Measurements from ENCODE around the gene TAF8. TPM values are rescaled to one million over a fixed set of nuclear protein-coding genes. Genes with fewer than 3 reads are reported as not detected.

TAF8 gene
- total RNA-seq, 1 experiment from 2014 or later: 17.9 TPM

GRCh38 chr6:42084889-42085288 is 34.6 kb downstream of the TAF8 start:
- no peak for DNase-seq (ENCODE audit: low read depth, low spot score)
- in situ Hi-C loops (cut with HindIII; ENCODE audit: low pct_unique_long_range_greater_than_20kb, low sequenced_read_pairs): no loop called here

DNA sequence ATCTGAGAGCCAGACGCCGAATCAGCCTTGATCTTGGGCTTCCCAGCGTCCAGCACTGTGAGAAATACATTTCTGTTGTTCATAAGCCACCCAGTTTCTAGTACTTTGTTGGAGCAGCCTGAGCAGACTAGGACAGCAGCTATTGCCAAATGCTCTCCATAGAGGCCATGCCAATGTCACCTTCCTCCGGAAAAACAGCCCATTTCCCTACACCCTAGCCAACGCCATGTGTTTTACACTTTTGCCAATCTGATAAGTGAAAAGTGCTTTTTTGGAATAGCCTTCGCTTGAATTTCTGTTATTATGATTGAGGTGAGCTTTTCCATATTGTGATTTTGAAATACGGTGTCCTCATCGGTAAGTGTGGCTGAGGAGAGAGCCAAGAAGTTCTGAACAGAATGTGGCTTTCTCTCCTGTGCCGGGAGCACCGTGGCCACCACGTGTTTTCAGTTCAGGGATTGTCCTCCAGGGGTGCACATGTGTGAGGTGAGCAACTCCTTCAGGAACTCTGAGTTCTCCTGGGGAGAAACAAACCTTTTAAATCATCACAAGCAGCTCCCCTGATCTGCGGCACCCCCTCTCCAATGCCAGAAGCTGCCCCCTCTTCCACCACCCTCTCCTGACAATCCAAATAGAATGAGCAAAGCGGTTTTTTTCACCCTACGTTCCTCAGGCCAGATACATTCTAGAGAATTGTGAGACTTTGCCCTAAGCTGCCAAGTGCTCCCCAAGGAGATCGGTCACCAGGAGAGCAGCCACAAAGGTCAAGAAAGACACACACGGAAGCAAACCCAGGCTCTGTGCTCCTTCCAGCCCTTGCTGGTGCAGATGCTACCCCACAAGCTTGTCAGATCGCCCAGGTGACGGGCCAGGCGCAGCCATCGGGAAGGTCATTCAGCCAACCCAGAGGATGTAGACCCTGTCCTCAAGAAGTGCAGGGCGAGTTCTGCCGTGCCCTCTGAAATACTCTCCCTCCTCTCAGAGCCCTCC is 36.0 kb downstream of the TAF8 start:
- in situ Hi-C loops (cut with HindIII; ENCODE audit: low pct_unique_long_range_greater_than_20kb, low sequenced_read_pairs): no loop called here
- no peak for DNase-seq (ENCODE audit: low read depth, low spot score)

GRCh38 chr6:42088101-42088591 is 37.8 kb downstream of the TAF8 start:
- in situ Hi-C loops (cut with HindIII; ENCODE audit: low pct_unique_long_range_greater_than_20kb, low sequenced_read_pairs): no loop called here
- DNase-seq (ENCODE audit: low read depth, low spot score): no peak

GRCh38 chr6:42090819-42091717 is 40.7 kb downstream of the TAF8 start:
- no peak for DNase-seq (ENCODE audit: low read depth, low spot score)
- in situ Hi-C loops (cut with HindIII; ENCODE audit: low pct_unique_long_range_greater_than_20kb, low sequenced_read_pairs): no loop called here

- DNase-seq (ENCODE audit: low read depth, low spot score): no peak
- in situ Hi-C loops (cut with HindIII; ENCODE audit: low pct_unique_long_range_greater_than_20kb, low sequenced_read_pairs): no loop called here
Measured at GRCh38 chr6:42091718-42092023, 41.3 kb downstream of the TAF8 start.

GRCh38 chr6:42093582-42094329 is 43.4 kb downstream of the TAF8 start:
- in situ Hi-C loops (cut with HindIII; ENCODE audit: low pct_unique_long_range_greater_than_20kb, low sequenced_read_pairs): no loop called here
- DNase-seq (ENCODE audit: low read depth, low spot score): no peak

GRCh38 chr6:42095094-42095493 is 44.8 kb downstream of the TAF8 start:
- in situ Hi-C loops (cut with HindIII; ENCODE audit: low pct_unique_long_range_greater_than_20kb, low sequenced_read_pairs): no loop called here
- DNase-seq (ENCODE audit: low read depth, low spot score): no peak

DNA sequence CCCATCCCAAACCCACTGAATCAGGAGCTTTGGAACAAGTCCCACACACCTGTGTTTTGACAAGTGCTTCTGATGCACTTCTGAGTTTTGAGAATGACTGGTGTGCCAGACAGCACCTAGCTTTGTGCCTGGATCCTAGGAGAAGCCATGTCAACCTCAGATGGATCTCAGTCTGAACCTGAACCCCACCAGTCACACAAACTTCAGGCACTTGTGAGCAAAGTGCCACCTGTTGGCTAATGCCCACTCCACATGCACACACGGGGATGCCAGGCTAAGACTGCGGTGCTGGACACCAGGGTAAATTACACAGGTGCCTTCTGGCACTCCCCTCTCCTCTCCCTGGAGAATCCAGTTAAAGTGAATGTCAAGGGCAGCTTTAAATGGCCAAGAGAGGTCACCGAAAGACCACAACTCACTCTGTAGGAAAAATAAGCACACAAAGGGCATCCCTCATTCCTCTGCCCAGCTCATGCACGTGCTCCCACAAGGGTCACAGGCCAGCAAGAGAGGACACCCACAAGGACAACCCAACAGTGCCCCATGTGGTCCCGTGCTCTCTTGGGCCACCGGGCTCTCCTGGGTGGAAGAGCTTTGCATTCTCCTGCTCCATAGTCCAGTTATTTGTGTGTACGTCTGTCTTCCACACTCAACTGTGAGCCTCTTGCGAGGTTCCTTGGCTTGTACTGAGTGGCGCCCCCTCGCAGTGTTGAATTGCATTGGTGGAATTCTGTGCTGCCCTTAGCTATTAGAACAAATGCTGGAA is 45.6 kb downstream of the TAF8 start:
- in situ Hi-C loops (cut with HindIII; ENCODE audit: low pct_unique_long_range_greater_than_20kb, low sequenced_read_pairs): no loop called here
- peak; percentile 25 for DNase-seq (ENCODE audit: low read depth, low spot score)

- no peak for DNase-seq (ENCODE audit: low read depth, low spot score)
- in situ Hi-C loops (cut with HindIII; ENCODE audit: low pct_unique_long_range_greater_than_20kb, low sequenced_read_pairs): no loop called here
Measured at GRCh38 chr6:42099340-42100028, 49.2 kb downstream of the TAF8 start.

DNA sequence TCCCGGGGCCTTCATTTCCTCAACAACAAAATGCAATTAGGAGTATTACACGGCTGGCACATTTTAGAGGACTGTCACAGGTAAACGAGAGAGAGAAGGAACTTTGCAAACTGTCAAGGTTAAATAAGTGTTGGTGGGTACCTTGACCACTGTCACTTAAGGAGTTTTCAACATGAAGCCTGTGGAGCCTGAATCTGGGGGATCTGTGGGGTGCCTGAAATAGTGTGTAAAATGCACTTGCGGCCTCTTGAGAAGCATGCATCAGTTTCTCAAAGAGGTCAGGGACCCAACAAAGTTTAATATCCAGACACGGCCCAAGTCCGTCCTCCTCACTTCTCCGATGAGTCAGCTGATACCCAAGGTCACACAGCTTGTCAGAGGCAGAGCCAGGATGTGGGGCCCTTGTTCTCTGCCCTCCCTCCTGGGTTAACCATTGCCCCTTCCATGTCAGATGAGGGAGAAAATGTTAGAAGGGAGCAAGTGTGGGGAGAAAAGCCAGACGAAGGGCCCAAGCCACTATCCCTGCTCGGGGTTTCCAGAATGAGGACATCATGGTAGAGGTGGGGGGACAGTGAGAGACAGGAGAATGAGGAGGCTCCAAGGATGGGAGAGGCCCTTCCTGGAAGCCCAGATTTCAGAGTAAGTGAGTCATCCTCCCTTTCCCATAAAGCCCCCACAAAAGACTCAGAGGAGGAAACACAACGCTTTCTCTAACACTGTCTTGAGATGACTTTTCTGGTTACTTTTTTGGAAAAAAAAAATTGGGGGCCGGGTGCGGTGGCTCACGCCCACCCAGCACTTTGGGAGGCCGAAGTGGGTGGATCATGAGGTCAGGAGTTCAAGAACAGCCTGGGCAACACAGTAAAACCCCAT is 49.9 kb downstream of the TAF8 start:
- no peak for DNase-seq (ENCODE audit: low read depth, low spot score)
- in situ Hi-C loops (cut with HindIII; ENCODE audit: low pct_unique_long_range_greater_than_20kb, low sequenced_read_pairs): no loop called here

- in situ Hi-C loops (cut with HindIII; ENCODE audit: low pct_unique_long_range_greater_than_20kb, low sequenced_read_pairs): no loop called here
- DNase-seq (ENCODE audit: low read depth, low spot score): no peak
Measured at GRCh38 chr6:42101186-42101657, 50.9 kb downstream of the TAF8 start.

- in situ Hi-C loops (cut with HindIII; ENCODE audit: low pct_unique_long_range_greater_than_20kb, low sequenced_read_pairs): no loop called here
Measured at GRCh38 chr6:42103216-42103615, 52.9 kb downstream of the TAF8 start.

DNA sequence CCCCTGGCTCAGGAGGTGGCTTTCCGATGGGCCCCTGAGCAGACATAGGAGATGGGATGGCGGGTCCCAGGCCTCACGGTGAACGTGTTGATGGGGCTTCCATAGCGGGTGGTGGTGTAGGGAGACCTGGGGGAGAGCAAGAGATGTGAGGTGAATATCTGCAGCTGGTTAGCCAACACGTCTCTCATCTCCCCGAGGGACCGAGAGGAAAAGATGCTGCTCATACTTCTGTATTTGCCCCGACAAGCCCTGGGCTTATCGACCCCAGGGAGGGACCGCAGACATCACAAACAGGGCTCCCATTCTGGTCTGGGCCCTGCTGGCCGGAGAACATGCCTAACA is 53.4 kb downstream of the TAF8 start:
- in situ Hi-C loops (cut with HindIII; ENCODE audit: low pct_unique_long_range_greater_than_20kb, low sequenced_read_pairs): no loop called here
- no peak for DNase-seq (ENCODE audit: low read depth, low spot score)

More at GRCh38 chr6:42103216-42103615, 52.9 kb downstream of the TAF8 start:
- no peak for DNase-seq (ENCODE audit: low read depth, low spot score)

DNA sequence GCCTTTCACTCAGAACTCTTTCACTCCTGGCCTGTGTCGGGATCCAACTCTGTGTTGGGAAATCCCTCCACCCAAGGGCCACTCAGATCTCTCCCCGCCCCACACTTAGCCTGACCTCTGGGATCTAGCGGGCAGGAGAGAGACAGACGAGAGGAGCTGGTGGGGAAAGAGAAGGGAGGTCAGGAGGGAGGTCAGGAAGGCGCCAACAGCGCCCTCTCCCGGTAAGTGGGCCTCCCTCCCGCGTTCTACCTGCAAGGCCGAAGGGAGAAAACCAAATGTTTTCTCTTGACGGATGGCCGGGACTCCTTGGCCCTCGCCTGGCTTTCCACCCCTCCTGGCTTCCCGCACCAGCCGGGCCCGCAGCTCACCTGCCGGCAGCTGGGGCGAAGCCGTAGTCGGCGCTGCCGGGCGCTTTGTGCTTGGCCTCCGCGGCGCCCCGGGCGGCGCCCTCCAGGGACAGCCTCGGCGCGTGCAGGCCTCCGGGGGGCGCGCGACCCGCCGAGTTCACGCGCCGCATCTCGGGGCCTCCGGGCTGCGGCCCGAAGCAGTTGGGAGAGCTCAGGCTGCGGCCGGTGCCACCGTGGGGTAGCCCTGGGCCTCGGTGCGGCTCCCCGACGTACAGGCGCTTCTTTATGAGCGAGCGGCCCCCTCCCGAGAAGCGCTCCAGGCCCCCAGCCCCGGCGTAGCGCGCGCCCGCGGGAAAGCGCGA is 53.9 kb downstream of the TAF8 start:
- in situ Hi-C loops (cut with HindIII; ENCODE audit: low pct_unique_long_range_greater_than_20kb, low sequenced_read_pairs): no loop called here
- peak; percentile 69 for DNase-seq (ENCODE audit: low read depth, low spot score)

DNA sequence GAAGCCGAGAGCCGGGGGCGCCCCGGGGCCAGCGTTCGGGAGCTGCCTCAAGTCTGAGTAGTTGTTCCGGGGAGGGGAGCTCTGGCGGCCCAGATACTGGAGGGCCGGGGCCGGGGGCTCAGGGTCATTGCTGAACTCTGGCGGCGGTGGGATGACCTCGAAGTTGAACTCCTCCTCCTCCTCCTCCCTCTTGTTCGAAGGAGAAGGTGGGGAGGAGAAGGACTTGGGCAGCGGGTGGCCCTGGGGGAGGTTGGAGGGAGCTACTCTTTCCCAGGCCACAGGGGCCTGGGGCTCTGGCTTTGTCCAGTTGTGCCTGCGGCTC is 54.4 kb downstream of the TAF8 start:
- in situ Hi-C loops (cut with HindIII; ENCODE audit: low pct_unique_long_range_greater_than_20kb, low sequenced_read_pairs): no loop called here
- DNase-seq (ENCODE audit: low read depth, low spot score): no peak
